IPS DF 19.7 (cell line): ENCODE results near the gene RHBDD3.
A peak's percentile ranks its signal among the peaks of the same experiment; 100 is the strongest.

Experiments used
- DNase-seq: peaks from one replicate; pipeline ENCODE4 v3.0.0-alpha.2; 2013; ENCODE audit warnings: low read depth, low spot score

The RHBDD3 gene

GRCh38 chr22:29267858-29268510 lies at the start of gene RHBDD3, which contains the start of gene EWSR1:
TSS of gene RHBDD3 (minus strand) at chr22:29267981. CDS start at chr22:29265626, 2,355 bp downstream.
TSS of gene EWSR1 (plus strand) at chr22:29268268. CDS start at chr22:29268337, 69 bp downstream.
- peak; percentile 65 for DNase-seq

- no peak for DNase-seq
Observed at GRCh38 chr22:29316141-29316828, 48.5 kb upstream of the RHBDD3 start.

GRCh38 chr22:29315286-29316140 lies 47.7 kb upstream of the RHBDD3 start, which contains the start of gene RASL10A:
TSS of gene RASL10A (minus strand) at chr22:29315697. CDS start at chr22:29315246, 451 bp downstream.
- no peak for DNase-seq

GRCh38 chr22:29314537-29315285 lies 46.9 kb upstream of the RHBDD3 start:
- DNase-seq = no peak

GRCh38 chr22:29313576-29314466 lies 46.0 kb upstream of the RHBDD3 start:
- no peak for DNase-seq

GRCh38 chr22:29313126-29313575 lies 45.4 kb upstream of the RHBDD3 start:
- peak; percentile 87 for DNase-seq

- no peak for DNase-seq
Observed at GRCh38 chr22:29312218-29313125, 44.7 kb upstream of the RHBDD3 start.

- DNase-seq = no peak
Observed at GRCh38 chr22:29311464-29312217, 43.9 kb upstream of the RHBDD3 start.

- no peak for DNase-seq
Observed at GRCh38 chr22:29310863-29311339, 43.1 kb upstream of the RHBDD3 start.

- DNase-seq = no peak
Observed at GRCh38 chr22:29310065-29310862, 42.5 kb upstream of the RHBDD3 start.

- no peak for DNase-seq
Observed at GRCh38 chr22:29309332-29310064, 41.7 kb upstream of the RHBDD3 start.

GRCh38 chr22:29308791-29309262 lies 41.0 kb upstream of the RHBDD3 start:
- no peak for DNase-seq

- no peak for DNase-seq
Observed at GRCh38 chr22:29308148-29308790, 40.5 kb upstream of the RHBDD3 start.

- DNase-seq = no peak
Observed at GRCh38 chr22:29307596-29308147, 39.9 kb upstream of the RHBDD3 start.

GRCh38 chr22:29306835-29307595 lies 39.2 kb upstream of the RHBDD3 start:
- no peak for DNase-seq
